Osteoblast (primary cell): ENCODE measurements around the gene ITSN1. TPM values are rescaled to one million over a fixed set of nuclear protein-coding genes. Genes with fewer than 3 reads are reported as not detected.

Experiments used
- DNase-seq: peaks from one replicate; pipeline ENCODE4 v3.0.0; 2011; ENCODE audit warnings: low spot score, mixed read lengths; ENCODE audit not compliant: insufficient read length; ENCODE audit errors: missing footprints
- H2AFZ ChIP-seq: 2 replicates; pipeline ENCODE4 v1.6.0; 2011; ENCODE audit warnings: mild to moderate bottlenecking, low read length
- H3K27ac ChIP-seq: 2 replicates; pipeline ENCODE4 v1.5.1; 2011; ENCODE audit warnings: mild to moderate bottlenecking, low read depth, low read length, moderate library complexity
- H3K27me3 ChIP-seq: 2 replicates; pipeline ENCODE4 v1.6.0; 2012; ENCODE audit warnings: mild to moderate bottlenecking, control low read depth, inconsistent platforms, low read length, moderate library complexity; ENCODE audit not compliant: insufficient read depth
- H3K36me3 ChIP-seq: 2 replicates; pipeline ENCODE4 v1.5.1; 2011; ENCODE audit warnings: mild to moderate bottlenecking, low read length, control low read depth, moderate library complexity; ENCODE audit not compliant: insufficient read depth
- H3K4me1 ChIP-seq: 2 replicates; pipeline ENCODE4 v1.5.1; 2011; ENCODE audit warnings: mild to moderate bottlenecking, low read length, control low read depth, moderate library complexity; ENCODE audit not compliant: insufficient read depth
- H3K4me2 ChIP-seq: 2 replicates; pipeline ENCODE4 v1.6.0; 2011; ENCODE audit warnings: mild to moderate bottlenecking, low read length; ENCODE audit not compliant: insufficient read depth
- H3K4me3 ChIP-seq: fragments of 200-600 bp; sonication (generic); 3 replicates; pipeline ENCODE4 v1.5.1; 2012; ENCODE audit warnings: mild to moderate bottlenecking, low read length, inconsistent platforms; ENCODE audit not compliant: insufficient read depth
- H3K79me2 ChIP-seq: 2 replicates; pipeline ENCODE4 v1.6.0; 2012; ENCODE audit warnings: mild to moderate bottlenecking, low read length, control low read depth, inconsistent platforms; ENCODE audit not compliant: insufficient read depth
- H3K9me3 ChIP-seq: 2 replicates; pipeline ENCODE4 v1.5.1; 2011; ENCODE audit warnings: low read depth, low read length, control low read depth
- H4K20me1 ChIP-seq: 2 replicates; pipeline ENCODE4 v1.6.0; 2012; ENCODE audit warnings: mild to moderate bottlenecking, low read length, control low read depth; ENCODE audit not compliant: insufficient read depth
- total RNA-seq: library from RNA; depleted of rRNA; stranded (reverse); fragments of >200 nt; gene quantifications from 2 replicates; pipeline ENCODE4 v1.2.3, GENCODE V29; 2012
- TF ChIP-seq, protein P1 (sequence below): IDR thresholded peaks from 2 replicates; pipeline ENCODE4 v1.5.1; 2011; ENCODE audit warnings: mild to moderate bottlenecking, low read depth, low read length, moderate library complexity; ENCODE audit errors: extremely low read depth

ITSN1 gene
- total RNA-seq, 1 donor, result 42.7 TPM

DNA sequence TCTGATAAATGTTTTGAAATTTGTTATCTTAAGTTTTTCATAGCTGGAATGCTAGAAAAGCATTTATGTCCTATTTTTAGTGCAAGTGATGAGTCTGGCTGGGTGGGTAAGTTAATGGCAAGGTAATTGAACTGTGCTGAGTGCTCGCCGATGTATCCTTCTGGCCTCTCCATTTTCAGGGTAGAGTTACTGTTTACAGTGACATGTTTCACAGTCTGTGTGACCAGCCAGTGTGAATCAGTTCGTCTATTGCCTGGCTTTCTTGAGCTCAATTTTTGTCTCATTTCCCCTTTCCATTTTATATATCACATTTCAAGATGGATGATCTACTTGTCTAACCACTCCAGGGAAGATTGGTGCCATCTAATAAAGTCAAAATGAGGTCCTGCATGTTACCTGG, 44.1 kb downstream of the ITSN1 start:
- H3K36me3 ChIP-seq, result no peaks in the 10 kb centered on the region

DNA sequence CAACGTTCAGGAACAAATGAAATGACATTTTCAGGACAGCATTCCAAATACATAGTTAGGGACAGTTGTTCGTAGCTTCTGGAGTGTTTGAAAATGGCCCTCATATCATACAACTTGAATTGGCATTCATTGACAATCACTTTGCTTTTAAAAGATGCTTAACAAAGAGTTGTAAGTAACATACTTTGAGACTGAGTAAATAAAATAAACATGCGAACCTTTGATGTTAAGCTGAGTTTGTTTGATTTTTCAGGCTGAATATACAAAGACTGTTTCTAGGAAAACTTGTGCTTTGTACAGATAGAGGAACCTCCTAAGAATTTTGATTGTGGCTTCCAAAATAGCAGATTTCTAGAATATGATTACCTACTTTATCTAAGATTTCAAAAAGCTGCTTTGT, 45.3 kb downstream of the ITSN1 start:
- Histone ChIP-seq H4K20me1 (peaks cover 21% of the 10 kb centered on the region), H3K79me2 (peaks cover 67% of the 10 kb centered on the region), H3K27me3 (no peaks in the 10 kb centered on the region), H3K4me2 (no peak overlapping the region), H2AFZ (no peak overlapping the region), H3K9me3 (no peaks in the 10 kb centered on the region), H3K4me3 (no peak overlapping the region), H3K27ac (no peak overlapping the region), H3K4me1 (peaks cover 44% of the 10 kb centered on the region), H3K36me3 (no peaks in the 10 kb centered on the region)
- no peak for DNase-seq
- TF ChIP-seq, protein P1, sequence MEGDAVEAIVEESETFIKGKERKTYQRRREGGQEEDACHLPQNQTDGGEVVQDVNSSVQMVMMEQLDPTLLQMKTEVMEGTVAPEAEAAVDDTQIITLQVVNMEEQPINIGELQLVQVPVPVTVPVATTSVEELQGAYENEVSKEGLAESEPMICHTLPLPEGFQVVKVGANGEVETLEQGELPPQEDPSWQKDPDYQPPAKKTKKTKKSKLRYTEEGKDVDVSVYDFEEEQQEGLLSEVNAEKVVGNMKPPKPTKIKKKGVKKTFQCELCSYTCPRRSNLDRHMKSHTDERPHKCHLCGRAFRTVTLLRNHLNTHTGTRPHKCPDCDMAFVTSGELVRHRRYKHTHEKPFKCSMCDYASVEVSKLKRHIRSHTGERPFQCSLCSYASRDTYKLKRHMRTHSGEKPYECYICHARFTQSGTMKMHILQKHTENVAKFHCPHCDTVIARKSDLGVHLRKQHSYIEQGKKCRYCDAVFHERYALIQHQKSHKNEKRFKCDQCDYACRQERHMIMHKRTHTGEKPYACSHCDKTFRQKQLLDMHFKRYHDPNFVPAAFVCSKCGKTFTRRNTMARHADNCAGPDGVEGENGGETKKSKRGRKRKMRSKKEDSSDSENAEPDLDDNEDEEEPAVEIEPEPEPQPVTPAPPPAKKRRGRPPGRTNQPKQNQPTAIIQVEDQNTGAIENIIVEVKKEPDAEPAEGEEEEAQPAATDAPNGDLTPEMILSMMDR, result no peak

More for the DNA sequence above, 44.1 kb downstream of the ITSN1 start:
- Histone ChIP-seq H2AFZ (no peak overlapping the region), H4K20me1 (peaks cover 14% of the 10 kb centered on the region), H3K27me3 (no peaks in the 10 kb centered on the region), H3K4me3 (no peak overlapping the region), H3K4me1 (peaks cover 46% of the 10 kb centered on the region), H3K27ac (peak overlapping the region; percentile 48), H3K9me3 (no peaks in the 10 kb centered on the region), H3K4me2 (peak overlapping the region; percentile 48), H3K79me2 (peaks cover 62% of the 10 kb centered on the region)
- DNase-seq, result no peak
- TF ChIP-seq, protein P1, result no peak

DNA sequence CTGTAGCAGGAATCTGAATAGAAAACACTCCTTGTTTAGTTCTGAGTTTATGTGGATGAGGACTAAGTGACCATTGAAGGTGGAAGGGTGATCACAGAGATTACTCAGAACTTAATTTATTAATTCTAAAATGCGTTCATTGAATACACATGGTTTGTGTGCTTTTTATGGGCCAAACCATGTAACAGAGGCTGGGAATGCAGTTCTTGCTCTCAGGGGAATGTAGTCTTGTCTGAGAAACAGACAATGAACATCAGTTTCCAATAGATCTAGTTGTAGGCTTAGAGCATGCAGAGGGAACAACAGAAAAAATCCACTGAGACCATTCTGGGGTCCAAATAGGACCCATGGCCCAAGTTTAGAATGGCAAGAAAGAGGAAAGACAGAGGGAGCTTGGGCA, 46.1 kb downstream of the ITSN1 start:
- no peak overlapping the region for H3K4me3 ChIP-seq
- no peaks in the 10 kb centered on the region for H3K36me3 ChIP-seq
- peaks cover 38% of the 10 kb centered on the region for H3K4me1 ChIP-seq
- TF ChIP-seq, protein P1, result no peak
- no peaks in the 10 kb centered on the region for H3K9me3 ChIP-seq
- H3K27ac ChIP-seq, result no peak overlapping the region
- DNase-seq, result no peak
- H4K20me1 ChIP-seq, result peaks cover 23% of the 10 kb centered on the region
- H3K4me2 ChIP-seq, result no peak overlapping the region
- H2AFZ ChIP-seq, result no peak overlapping the region
- no peaks in the 10 kb centered on the region for H3K27me3 ChIP-seq
- H3K79me2 ChIP-seq, result peaks cover 74% of the 10 kb centered on the region

- peaks cover 83% of the 10 kb centered on the region for H3K79me2 ChIP-seq
- H3K9me3 ChIP-seq, result no peaks in the 10 kb centered on the region
- TF ChIP-seq, protein P1, result no peak
- no peak overlapping the region for H3K4me2 ChIP-seq
- H3K4me3 ChIP-seq, result no peak overlapping the region
- peaks cover 16% of the 10 kb centered on the region for H3K4me1 ChIP-seq
- H3K27ac ChIP-seq, result no peak overlapping the region
- no peaks in the 10 kb centered on the region for H3K36me3 ChIP-seq
- H3K27me3 ChIP-seq, result no peaks in the 10 kb centered on the region
- DNase-seq, result no peak
- peaks cover 37% of the 10 kb centered on the region for H4K20me1 ChIP-seq
- H2AFZ ChIP-seq, result no peak overlapping the region
Observed at GRCh38 chr21:33690874-33691273, 48.6 kb downstream of the ITSN1 start.
